Endothelial cell of hepatic sinusoid (primary cell): ENCODE results near the gene MTMR4.
"Not testable (repeated sequence)": the region's sequence is repeated elsewhere in the genome, so short reads cannot be mapped to it uniquely, and the experiment has no call there.

Experiments
- in situ Hi-C: cut with HindIII; loops from 2 replicates; pipeline ENCODE4 v1.10.0; 2017; ENCODE audit warnings: low sequenced_read_pairs

Gene MTMR4

GRCh38 chr17:58498177-58498828, 16.1 kb downstream of the MTMR4 start:
- in situ Hi-C loops, result loop anchor here (5.0 kb wide), 1 partner anchor 201 kb away; no protein-coding TSS in a partner anchor

GRCh38 chr17:58493506-58493905, 20.9 kb downstream of the MTMR4 start:
- in situ Hi-C loops, result no loop called here

GRCh38 chr17:58492238-58493121, 22.0 kb downstream of the MTMR4 start:
- in situ Hi-C loops, result no loop called here

- in situ Hi-C loops, result no loop called here
Observed at GRCh38 chr17:58491510-58492045, 22.9 kb downstream of the MTMR4 start.

GRCh38 chr17:58488428-58488890, 26.0 kb downstream of the MTMR4 start:
- in situ Hi-C loops, result no loop called here

- in situ Hi-C loops, result no loop called here
Observed at GRCh38 chr17:58487589-58488427, 26.6 kb downstream of the MTMR4 start, which contains the start of gene HSF5. Gene HSF5 (minus strand): TSS chr17:58488408. CDS start chr17:58488274, 134 bp downstream.

GRCh38 chr17:58484600-58484999, 29.8 kb downstream of the MTMR4 start:
- in situ Hi-C loops, result no loop called here

GRCh38 chr17:58481798-58482197, 32.6 kb downstream of the MTMR4 start:
- in situ Hi-C loops, result not testable (repeated sequence)

- in situ Hi-C loops, result no loop called here
Observed at GRCh38 chr17:58480090-58480489, 34.3 kb downstream of the MTMR4 start.

GRCh38 chr17:58476812-58477211, 37.6 kb downstream of the MTMR4 start:
- in situ Hi-C loops, result no loop called here

- in situ Hi-C loops, result no loop called here
Observed at GRCh38 chr17:58475985-58476384, 38.5 kb downstream of the MTMR4 start.

GRCh38 chr17:58470356-58470755, 44.1 kb downstream of the MTMR4 start:
- in situ Hi-C loops, result no loop called here

GRCh38 chr17:58468944-58469343, 45.5 kb downstream of the MTMR4 start:
- in situ Hi-C loops, result no loop called here

- in situ Hi-C loops, result no loop called here
Observed at GRCh38 chr17:58455491-58455890, 58.9 kb downstream of the MTMR4 start.

GRCh38 chr17:58452738-58453137, 61.7 kb downstream of the MTMR4 start:
- in situ Hi-C loops, result no loop called here

- in situ Hi-C loops, result no loop called here
Observed at GRCh38 chr17:58447039-58447975, 67.1 kb downstream of the MTMR4 start.

- in situ Hi-C loops, result no loop called here
Observed at GRCh38 chr17:58446086-58446485, 68.4 kb downstream of the MTMR4 start.
